Stimulated activated CD8-positive, alpha-beta memory T cell treated with anti-CD3 and anti-CD28 coated beads, Interleukin-15, amount 100 ng/mL, for 4 hours (primary cell): Measurements from ENCODE around the gene SPINDOC.
"Not testable (repeated sequence)": the region's sequence is repeated elsewhere in the genome, so short reads cannot be mapped to it uniquely, and the experiment has no call there.

Source experiments
- DNase-seq, 2 donors: peaks; one replicate each; pipeline ENCODE4 v3.0.0-alpha.2; 2020; ENCODE audit warnings: low read depth in 2 of 2

The SPINDOC gene

DNA sequence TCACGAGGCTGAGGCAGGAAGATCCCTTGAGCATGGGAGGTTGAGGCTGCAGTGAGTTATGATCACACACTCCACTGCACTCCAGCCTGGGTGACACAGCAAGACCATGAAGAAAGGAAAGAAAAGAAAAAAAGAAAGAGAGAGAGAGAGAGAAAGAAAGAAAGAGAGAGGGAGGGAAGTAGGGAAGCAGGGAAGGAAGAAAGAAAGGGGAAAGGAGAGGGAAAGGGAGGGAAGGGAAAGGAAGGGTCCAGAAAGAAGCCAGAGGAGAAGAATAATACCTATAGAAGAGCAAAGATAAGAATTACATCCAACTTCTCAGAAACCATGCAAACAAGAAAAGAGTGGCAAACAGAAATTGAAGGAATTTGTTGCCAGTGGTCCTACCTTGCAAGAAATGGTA lies 27.4 kb upstream of the SPINDOC start:
- DNase-seq: no peak

DNA sequence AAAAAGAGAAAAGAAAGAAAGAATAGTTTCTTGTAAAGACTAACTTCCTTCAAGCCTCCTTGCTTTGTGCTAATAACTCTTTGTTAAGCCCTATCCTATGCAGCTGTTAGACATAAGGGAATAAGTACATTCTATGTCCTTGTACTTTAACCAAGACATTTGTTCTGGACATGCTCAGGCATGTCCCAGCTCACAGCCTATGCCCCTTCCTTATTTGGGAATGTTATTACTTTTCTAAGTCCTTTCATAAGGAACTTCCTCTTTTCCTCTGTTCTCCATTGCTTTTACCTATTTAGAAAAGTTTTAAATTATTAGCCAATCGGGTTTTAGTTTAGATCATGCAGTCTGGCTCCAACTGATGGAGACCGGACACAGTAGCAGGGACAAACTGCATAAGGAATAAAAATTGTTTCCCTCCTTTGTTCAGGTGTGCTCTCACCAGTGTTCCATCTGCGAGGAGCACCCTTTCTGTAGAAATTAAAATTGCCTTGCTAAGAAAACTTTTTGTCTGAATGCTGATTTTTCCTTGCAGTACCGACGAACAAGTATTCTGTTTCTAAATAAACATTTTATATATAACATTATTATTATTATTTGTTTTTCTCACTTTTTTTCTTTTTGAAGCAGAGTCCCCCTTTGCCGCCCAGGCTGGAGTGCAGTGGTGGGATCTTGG lies 21.6 kb upstream of the SPINDOC start:
- DNase-seq: no peak

DNA sequence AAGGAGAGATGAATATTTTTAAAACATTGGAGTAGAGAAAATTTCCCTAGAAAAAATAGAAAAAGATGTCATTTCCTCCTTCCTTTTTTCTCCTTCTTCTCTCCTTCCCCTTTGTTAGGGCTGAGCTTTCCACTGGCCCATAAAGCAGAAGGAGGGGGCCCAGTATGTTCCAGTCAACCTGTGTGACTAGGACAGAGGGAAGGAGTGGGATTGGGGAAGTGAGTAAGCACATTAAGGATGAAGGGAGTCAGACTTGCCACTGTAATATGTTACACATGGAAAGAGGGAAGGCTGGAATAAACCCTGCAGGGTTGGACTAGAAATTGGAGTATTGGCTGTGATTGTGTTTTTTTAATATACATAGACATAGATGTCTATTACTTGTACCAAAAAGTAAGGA lies 20.1 kb upstream of the SPINDOC start:
- no peak for DNase-seq

DNA sequence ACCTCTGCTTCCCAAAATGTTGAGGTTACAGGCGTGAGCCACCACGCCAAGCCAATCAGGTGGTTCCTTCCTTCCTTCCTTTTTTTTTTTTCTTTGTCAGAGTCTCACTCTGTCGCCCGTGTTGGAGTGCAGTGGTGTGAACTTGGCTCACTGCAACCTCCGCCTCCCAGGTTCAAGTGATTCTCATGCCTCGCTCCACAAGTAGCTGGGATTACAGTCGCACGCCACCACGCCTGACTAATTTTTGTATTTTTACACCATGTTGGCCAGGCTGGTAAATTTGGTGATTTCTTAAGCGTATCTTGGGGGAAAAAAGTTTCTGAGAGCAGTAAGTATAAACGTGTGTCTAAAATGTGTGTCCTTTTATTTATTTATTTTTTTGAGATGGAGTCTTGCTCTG lies 18.2 kb upstream of the SPINDOC start:
- no peak for DNase-seq

DNA sequence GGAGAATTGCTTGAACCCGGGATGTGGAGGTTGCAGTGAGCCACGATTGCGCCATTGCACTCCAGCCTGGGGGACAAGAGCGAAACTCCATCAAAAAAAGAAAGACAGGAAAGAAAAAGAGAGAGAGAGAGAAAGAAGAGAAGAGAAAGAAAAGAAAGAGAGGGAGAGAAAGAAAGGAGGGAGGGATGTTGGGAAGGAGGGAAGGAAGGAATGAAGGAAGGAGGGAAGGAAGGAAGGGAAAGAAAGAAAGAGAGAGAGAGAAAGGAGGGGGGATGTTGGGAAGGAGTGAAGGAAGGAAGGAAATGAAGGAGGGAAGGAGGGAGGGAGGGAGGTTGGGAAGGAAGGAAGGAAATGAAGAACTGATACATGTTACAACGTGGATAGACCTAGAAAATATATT lies 12.3 kb upstream of the SPINDOC start:
- DNase-seq: no peak

DNA sequence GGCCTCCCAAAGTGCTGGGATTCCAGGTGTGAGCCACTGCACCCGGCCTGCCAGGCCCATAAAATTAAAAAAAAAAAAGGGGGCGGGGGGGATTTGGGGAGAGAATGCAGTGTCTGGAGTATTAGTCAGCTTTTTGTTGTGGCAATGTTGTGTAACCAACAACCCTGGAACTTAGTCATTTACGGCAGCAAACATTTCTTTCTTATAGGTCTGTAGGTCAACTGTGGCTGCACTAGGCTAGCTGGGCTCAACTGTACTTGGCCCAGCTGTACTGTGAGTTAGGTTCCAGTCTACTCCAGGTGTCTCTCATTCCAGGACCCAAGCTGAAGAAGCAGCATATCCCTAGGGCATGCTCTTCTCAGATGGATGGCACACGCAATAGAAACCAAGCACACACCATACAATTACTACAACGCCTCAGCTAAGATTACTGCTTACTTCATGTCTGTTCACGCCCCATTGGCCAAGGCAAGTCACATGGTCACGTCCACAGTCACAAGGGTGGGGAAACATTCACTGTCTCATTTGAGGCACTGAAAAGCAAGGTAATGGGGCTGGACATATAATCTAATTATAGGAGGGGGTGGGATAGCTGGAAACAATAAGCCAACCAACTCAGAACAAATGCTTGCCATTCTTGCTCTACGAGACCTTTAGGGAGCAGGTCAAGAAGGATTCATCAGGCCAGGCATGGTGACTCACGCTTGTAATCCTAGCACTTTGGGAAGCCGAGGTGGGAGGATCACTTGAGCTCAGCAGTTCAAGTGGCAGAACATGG lies 10.4 kb upstream of the SPINDOC start:
- DNase-seq: no peak

DNA sequence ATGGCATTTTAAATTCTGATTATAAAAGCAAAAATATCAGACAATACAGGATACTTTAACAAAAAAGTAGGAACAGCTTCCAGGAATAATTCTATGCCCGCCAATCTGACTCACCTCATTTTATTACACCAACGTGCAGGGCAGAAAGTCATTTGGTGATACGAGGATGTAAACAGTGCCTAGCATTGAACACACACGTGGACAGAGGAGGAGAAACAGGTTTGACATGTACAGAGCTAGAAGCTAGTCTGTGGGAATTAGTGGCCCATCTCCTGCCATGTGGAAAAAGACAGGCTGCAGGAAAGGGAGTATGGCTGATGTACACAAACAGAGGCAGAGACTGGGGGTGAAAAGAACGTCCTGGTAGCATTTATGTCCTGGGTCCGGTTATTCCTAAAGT lies 9.0 kb upstream of the SPINDOC start:
- no peak for DNase-seq

DNA sequence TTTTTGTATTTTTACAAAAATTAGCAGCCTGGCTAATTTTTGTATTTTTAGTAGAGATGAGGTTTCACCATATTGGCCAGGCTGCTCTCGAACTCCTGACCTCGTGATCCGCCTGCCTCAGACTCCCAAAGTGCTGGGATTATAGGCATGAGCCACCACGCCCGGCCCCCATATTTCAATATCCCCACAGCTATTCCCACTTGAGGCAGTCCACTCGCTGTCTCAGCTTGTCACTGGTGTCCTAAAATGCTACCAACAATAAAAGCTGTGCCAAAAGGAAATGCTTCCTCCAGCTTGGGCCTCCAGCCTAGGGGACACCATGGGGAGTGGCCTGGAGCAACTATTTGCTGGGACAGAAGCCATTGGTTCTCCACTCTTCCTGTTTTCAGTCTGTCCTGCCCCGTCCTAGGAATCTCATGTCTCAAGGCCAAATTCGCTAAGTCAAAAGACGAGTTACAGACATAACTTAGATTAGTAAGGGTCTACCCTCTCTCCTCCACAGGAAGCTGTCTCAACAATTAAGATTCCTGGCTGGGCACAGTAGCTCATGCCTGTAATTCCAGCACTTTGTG lies 7.3 kb upstream of the SPINDOC start:
- DNase-seq: no peak

DNA sequence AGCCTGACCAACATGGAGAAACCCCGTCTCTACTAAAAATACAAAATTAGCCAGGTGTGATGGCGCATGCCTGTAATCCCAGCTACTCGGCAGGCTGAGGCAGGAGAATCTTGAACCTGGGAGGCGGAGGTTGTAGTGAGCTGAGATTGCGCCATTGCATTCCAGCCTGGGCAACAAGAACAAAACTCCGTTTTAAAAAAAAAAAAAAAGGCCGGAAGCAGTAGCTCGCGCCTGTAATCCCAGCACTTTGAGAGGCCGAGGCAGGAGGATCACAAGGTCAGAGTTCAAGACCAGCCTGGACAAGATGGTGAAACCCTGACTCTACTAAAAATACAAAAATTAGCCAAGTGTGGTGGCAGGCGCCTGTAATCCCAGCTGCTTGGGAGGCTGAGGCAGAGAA lies 2.9 kb upstream of the SPINDOC start:
- DNase-seq: not testable (repeated sequence)

DNA sequence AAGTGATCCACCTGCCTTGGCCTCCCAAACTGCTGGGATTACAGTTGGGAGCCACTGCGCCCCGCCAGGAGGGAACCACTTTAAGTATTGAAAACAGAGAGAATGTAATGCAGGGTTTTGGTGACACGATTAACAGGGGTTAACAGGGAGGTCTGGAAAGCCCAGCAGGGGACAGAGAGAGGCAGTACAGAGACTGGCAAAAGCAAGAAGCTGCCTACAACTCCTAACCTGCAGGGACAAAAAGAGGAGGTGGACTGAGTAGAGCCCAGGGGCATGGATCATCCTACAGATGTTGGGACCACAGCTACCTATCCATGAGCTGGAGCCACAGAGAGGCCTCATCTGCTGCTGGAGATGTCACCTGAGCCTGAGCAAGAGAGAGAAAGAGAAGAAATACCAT lies 1.7 kb upstream of the SPINDOC start:
- DNase-seq: no peak

DNA sequence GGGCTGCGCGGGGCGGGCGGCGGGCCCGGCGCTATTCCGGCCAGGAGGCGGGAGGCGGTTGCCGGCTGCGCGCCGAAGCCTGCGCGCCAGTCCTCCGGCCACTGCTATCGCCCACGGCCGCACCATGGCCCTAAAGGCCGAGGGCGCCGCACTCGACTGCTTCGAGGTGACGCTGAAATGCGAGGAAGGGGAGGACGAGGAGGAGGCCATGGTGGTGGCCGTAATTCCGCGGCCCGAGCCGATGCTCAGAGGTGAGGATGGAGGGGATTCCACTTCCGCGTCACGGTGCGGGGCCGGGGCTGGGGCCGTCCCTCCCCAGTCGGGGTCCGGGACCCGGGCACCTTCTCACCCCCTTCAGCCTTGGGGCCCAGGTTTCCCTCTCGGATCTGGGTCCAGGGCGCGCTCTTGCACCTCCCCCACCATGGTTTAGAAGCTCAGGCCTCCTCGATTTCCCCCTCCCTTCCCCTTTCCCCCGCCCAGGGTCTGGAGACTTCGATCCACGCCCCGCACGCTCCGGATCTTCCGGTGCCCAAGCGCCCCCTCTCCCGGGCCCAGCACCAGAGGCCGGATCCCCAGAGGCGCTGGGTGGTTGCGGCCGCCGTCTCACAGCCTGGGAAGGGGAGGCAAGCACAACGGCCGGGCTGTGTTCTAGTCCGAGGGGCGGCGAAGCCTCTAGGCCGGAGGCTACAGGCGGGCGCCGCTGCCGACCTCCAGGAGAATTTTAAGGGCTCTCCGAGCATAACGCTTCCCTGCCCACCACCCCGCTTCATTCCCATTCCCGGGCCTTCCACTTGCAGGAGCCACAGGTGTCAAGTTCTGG lies 517 bp downstream of the SPINDOC start:
- no peak for DNase-seq

DNA sequence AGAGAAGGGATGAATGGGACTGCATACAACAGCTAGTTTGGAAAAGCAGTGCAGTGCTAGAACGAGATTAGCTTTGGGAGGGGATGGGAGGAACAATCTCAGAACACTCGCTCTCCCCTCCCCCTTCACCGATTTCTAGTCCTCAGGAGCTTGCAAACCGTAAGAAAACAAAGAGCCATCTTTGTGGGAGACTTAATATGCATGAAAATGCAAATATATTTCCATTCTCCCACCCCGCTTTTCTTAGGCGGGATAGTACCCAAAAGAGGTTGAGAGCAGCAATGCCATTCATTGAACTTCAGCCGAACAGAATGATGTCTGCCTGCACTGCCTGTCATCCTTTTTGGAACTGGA lies 1.1 kb downstream of the SPINDOC start:
- no peak for DNase-seq

DNA sequence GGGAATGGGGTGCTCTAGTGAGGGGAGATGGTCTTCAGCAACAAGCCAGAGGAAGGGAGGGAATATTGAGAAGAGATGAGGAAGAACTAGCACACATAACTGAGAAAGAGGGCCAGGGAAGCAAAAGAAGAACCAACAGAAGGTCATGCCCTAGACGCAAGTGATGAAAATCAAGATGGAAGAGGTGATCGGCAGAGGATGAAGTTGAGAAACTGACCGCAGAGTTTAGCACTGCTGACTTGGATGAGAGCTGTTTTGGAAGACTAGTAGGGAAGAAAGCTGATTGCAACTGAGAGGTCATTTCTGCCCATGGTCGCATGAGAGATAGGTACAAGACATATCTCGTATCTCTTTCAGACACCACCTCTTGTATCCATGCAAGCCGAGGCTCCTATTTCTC lies 2.9 kb downstream of the SPINDOC start:
- no peak for DNase-seq

DNA sequence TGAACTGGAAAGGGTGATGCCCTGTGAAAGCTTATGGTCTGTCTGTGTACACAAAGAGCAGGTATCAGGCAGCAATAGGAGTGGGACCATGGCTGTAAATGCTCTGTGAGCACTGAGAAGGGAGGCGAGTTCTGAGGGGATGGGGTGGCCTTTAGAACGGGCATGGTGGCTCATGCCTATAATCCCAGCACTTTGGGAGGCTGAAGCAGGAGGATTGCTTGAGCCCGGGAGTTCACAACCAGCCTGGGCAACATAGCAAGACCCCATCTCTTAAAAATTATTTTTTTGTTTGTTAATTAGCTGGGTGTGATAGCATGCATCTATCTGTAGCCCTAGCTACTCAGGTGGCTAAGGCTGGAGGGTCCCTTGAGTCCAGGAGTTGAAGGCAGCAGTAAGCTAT lies 3.5 kb downstream of the SPINDOC start:
- no peak for DNase-seq

DNA sequence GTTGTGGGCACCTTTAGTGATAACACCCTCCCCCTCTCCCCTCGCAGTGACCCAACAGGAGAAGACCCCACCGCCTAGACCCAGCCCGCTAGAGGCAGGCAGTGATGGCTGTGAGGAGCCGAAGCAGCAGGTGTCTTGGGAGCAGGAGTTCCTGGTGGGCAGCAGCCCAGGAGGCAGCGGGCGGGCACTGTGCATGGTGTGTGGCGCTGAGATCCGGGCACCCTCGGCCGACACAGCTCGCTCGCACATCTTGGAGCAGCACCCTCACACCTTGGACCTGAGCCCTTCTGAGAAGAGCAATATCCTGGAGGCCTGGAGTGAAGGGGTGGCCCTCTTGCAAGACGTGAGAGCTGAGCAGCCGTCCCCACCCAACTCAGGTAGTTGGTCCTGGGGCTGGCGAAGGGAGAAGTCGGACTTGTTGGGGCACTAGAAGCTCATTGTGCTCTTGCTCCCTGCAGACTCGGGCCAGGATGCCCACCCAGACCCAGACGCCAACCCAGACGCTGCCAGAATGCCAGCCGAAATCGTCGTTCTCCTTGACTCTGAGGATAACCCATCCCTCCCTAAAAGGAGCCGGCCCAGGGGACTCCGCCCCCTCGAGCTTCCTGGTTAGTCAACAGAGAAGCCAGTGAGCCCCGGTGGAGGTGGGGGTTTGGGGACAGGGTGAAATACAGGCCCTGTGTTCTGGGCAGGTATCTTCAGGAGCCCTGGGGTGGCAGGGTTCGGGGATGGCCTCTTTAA lies 4.7 kb downstream of the SPINDOC start:
- no peak for DNase-seq

DNA sequence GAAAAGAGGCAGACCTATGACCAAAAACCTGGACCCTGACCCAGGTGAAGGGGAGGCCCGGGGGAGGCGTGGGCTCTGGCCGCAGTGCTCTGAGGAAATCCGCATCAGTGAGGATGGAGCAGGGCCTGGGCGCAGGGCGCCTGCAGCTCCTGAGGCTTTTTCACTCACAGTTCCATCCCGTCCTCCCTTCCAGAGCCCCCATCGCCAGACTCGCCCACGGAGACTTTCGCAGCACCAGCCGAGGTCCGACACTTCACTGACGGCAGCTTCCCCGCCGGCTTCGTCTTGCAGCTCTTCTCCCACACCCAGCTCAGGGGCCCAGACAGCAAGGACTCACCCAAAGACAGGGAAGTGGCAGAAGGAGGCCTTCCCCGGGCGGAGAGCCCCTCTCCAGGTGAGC lies 5.4 kb downstream of the SPINDOC start:
- DNase-seq: no peak

DNA sequence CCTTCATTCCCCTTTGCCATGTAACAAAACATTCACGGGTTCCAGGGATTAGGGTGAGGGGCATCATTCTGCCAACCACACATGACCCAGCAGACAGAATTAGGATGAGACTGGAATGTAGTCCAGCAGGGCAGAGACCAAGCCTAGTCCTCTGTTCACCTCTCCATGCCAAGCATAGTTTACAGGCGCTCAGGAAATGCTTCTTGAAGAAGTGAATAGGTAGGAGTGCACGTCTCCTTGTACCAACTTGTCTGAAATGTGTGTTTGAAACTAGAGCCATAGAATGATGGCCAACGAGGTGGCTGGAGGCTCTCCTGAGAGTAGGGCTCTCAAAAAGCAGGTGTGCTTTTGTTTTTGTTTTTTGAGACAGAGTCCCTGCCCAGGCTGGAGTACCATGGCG lies 8.2 kb downstream of the SPINDOC start:
- no peak for DNase-seq

DNA sequence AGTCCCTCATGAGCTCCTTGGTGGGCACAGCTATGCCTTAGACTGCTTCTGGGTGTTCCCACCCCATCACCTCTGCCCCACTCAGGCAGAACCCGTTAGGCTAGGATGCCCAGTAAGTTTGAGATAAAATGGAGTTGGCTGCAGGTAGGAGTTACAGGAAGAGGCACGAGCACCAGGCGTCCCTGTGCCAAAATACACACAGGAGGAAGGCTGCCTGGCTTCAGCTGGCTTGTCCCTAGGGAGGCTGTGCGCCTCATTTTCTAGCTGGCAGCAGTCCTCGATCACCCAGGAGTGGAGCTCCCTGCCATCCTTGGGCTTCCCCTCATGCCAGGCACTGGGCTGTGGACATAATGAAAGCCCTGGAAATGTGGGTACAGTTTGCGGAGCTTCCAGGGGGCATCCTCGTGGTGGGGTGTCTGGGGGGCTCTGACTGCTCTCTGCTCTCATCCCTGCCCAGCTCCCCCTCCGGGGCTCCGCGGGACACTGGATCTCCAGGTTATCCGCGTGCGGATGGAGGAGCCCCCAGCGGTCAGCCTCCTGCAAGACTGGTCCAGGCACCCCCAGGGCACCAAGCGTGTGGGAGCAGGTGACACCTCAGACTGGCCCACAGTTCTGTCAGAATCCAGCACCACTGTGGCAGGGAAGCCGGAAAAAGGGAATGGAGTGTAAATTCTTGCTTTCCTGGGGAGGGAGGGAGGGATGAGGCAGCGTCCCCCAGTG lies 13.4 kb downstream of the SPINDOC start:
- DNase-seq: no peak

DNA sequence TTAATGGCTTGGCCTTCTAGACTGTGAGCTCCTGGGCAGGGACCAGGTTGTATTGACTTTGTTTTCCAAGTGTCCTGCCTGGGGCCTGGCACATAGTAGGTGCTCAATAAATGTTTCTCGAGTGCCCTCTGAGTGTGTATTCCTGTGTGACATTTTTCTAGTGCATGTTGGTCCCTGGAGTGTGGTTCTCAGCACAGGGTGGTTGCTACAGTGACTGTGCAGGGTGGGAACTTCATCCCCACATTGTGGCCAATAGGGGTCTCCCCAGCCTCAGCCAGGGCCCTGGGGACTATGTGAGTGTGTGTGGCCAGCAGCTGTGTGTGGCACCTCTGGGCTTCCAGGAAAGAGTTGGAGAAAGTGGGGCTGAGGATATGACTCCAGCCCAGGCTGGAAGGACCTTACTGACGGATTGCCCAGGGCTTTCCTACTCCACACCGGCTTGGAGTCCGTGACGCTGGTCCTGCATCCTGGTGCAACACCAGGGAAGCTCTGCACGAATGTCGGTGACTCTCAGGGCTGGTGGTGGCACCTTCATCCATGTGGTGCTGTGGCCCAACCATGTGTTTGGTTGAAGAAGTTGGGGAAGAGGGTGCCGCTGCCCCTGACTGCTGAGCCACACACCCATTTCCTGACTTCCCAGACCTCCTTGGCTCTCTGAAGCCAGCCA lies 16.7 kb downstream of the SPINDOC start:
- DNase-seq: no peak

DNA sequence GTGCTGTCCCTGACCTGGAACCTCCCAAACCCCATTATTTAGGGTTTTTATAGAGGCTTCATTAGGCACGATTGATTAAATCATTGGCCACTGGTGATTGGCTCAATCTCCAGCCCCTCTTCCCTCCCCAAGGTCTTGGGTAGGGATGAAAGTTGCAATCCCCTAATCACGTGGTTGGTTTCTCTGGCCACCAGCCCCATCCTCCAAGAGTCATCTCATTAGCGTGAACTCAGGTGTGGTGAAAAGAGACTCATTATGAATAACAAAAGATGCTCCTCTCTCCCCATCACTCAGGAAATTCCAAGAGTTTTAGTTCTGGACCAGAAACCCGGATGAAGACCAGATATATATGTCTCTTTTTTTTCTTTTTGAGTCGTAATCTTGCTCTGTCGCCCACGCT lies 18.1 kb downstream of the SPINDOC start:
- no peak for DNase-seq

DNA sequence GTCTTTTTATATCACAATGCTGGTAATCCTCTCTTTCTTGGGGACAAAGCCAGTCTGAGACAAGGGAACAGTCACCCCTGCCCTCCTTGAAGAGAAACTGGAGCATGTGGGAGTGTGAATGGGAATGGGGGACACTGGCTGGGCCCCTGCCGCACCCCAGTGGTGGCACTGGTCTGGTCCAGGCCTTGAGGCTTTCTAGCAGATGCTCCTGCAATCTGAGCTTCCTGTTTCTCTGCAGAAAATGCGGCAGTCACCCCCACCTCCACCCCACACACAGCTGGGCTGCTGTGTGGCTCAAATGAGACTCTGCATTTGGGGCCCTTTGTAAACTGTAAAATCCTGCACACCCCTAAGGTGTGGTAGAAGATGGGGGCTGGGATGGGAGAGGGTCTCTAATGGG lies 19.1 kb downstream of the SPINDOC start:
- DNase-seq: no peak
